Gastrocnemius medialis (tissue), 4 donors: ENCODE data around the gene ZSWIM4.

ENCODE experiments used
- CTCF ChIP-seq, 5 experiments: fragments of 450-650 bp in 3 of 5; fragments of 200-600 bp in 2 of 5; sonication (generic) in 2 of 5; IDR thresholded peaks in 4 of 5; conservative IDR thresholded peaks in 1 of 5; 1 replicate in 4 of 5; 2 replicates in 1 of 5; pipeline ENCODE4 v1.5.1; 2016 to 2019; ENCODE audit warnings: antibody characterized with exemption in 5 of 5, mild to moderate bottlenecking in 3 of 5, moderate library complexity in 3 of 5
- POLR2A ChIP-seq, 2 donors: fragments of 450-650 bp; IDR thresholded peaks; one replicate each; pipeline ENCODE4 v1.6.1; 2017; ENCODE audit warnings: antibody characterized with exemption in 2 of 2, mild to moderate bottlenecking in 2 of 2, moderate library complexity in 2 of 2

- TF ChIP-seq CTCF (IDR thresholded peaks at IDR 0.05 in 4 of 5, conservative IDR thresholded peaks at IDR 0.05 in 1 of 5) (no peak), POLR2A (IDR thresholded peaks at IDR 0.05) (no peak)
Observed at GRCh38 chr19:13751436-13751835, 43.8 kb upstream of the ZSWIM4 start.
